ENCODE results near the gene UFD1.

DNA sequence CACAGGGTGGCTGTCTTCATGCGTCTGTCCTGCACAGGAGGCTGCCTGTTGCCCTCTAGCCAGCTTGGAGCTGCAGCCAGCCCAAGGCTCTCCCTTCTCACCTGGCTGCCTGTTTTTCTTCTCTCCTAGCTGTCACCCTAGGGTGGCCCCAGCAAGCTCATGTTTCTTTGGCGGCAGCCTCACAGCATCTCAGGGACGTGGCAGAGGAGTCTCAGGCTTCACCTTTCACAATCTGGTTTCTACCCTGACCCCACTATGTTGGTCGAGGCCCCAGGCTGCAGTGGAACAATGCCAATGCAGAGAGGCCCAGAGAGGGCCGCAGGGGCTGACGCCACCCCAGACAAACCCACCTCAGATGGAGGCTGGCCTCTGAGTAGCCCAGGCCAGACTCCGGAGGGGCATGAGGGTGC lies 47.7 kb upstream of the UFD1 start:
- TF ChIP-seq, protein P1, sequence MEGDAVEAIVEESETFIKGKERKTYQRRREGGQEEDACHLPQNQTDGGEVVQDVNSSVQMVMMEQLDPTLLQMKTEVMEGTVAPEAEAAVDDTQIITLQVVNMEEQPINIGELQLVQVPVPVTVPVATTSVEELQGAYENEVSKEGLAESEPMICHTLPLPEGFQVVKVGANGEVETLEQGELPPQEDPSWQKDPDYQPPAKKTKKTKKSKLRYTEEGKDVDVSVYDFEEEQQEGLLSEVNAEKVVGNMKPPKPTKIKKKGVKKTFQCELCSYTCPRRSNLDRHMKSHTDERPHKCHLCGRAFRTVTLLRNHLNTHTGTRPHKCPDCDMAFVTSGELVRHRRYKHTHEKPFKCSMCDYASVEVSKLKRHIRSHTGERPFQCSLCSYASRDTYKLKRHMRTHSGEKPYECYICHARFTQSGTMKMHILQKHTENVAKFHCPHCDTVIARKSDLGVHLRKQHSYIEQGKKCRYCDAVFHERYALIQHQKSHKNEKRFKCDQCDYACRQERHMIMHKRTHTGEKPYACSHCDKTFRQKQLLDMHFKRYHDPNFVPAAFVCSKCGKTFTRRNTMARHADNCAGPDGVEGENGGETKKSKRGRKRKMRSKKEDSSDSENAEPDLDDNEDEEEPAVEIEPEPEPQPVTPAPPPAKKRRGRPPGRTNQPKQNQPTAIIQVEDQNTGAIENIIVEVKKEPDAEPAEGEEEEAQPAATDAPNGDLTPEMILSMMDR (IDR thresholded peaks at IDR 0.05) = no peak
- no peak for TF ChIP-seq POLR2A (IDR thresholded peaks at IDR 0.05)

Data from esophagus squamous epithelium (tissue), 4 donors.